ENCODE measurements around the gene BOC. TPM values are rescaled to one million over a fixed set of nuclear protein-coding genes. Genes with fewer than 3 reads are reported as not detected.

BOC gene
- total RNA-seq, 1 experiment from 2014 or later = 3.5 TPM

DNA sequence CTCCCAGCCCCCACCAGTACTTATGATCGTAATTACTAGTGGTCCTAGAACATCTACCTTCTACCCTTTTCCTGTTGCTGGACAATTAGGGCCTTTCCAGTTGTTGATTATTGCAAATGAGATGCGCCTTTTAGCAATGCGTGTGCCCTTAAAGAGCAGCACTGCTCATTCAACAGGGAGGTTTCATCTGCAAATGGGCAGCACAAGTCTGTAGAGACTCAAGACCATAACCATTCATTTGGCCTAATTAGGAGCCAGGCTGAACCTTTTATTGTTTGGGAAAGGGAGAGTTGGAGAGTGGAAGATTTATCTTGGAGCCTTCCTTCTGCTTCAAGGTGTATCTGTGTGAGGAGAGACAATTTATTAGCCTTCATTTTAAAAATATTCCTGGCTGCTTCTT, 42.3 kb downstream of the BOC start:
- Histone ChIP-seq H2BK15ac (ENCODE audit: low read depth, low read length) (no peak overlapping the region), H4K20me1 (ENCODE audit: control insufficient read depth, insufficient read depth, insufficient read length) (no peaks in the 10 kb centered on the region), H2AK5ac (ENCODE audit: insufficient read length, low read length) (no peak overlapping the region), H4K8ac (replicated peaks; ENCODE audit: insufficient read length, low read depth, low read length) (no peak overlapping the region), H2BK120ac (ENCODE audit: low read depth, low read length, poor library complexity, severe bottlenecking) (no peak overlapping the region), H3K27me3 (ENCODE audit: insufficient read depth, low read length) (no peaks in the 10 kb centered on the region), H2BK5ac (ENCODE audit: insufficient read length, low read length) (no peak overlapping the region), H2AFZ (ENCODE audit: low read length) (no peak overlapping the region), H3K23ac (ENCODE audit: insufficient read length, low read depth, low read length) (no peak overlapping the region), H3K4me2 (ENCODE audit: insufficient read depth, insufficient read length, low read length) (no peak overlapping the region), H3K14ac (ENCODE audit: insufficient read depth, low read length) (no peak overlapping the region), H3K56ac (ENCODE audit: insufficient read length, low read depth, low read length) (no peak overlapping the region), H2BK12ac (ENCODE audit: insufficient read length, low read depth, low read length) (no peak overlapping the region), H3T11ph (ENCODE audit: low read length) (no peak overlapping the region), H2BK20ac (ENCODE audit: low read depth, low read length, poor library complexity, severe bottlenecking) (no peak overlapping the region), H3K79me2 (ENCODE audit: insufficient read depth, low read length) (no peaks in the 10 kb centered on the region), H3K23me2 (ENCODE audit: insufficient read length, low read depth, low read length, poor library complexity, severe bottlenecking) (no peaks in the 10 kb centered on the region), H3K9me3 (ENCODE audit: control insufficient read depth, low read depth, low read length) (no peaks in the 10 kb centered on the region), H3K9ac (ENCODE audit: extremely low read depth, insufficient read length, low read length) (no peak overlapping the region), H3K4ac (ENCODE audit: low read depth, low read length) (no peak overlapping the region), H3K18ac (ENCODE audit: insufficient read length, low read depth, low read length) (no peak overlapping the region), H4K91ac (ENCODE audit: insufficient read length, low read depth, low read length) (no peak overlapping the region), H3K79me1 (ENCODE audit: insufficient read depth, low read depth, low read length, poor library complexity, severe bottlenecking) (no peaks in the 10 kb centered on the region), H3K4me1 (ENCODE audit: insufficient read depth, low read length) (no peaks in the 10 kb centered on the region; the same call in 1 of the 2 replicates), H4K5ac (ENCODE audit: insufficient read length, low read depth, low read length) (no peak overlapping the region), H3K27ac (ENCODE audit: insufficient read length, low read depth, low read length) (no peak overlapping the region)
- no CpG with 5 or more reads among the region's 3 CpGs for WGBS (ENCODE audit: extremely low coverage, insufficient read length, low lambda C conversion rate)
- Mint-ChIP-seq H3K36me3 (ENCODE audit: insufficient read depth in 1 of 3, low read depth in 3 of 3) (peaks cover 0 to 26% (median 4%) of the 10 kb centered on the region in 3 experiments; a peak in 4 of 7 replicates), H3K4me3 (no peak overlapping the region), H3K4me1 (peaks cover 20 to 33% of the 10 kb centered on the region in 2 experiments), H3K27me3 (ENCODE audit: low read depth) (no peaks in the 10 kb centered on the region), H3K9me3 (no peaks in the 10 kb centered on the region), H3K27ac (peak overlapping the region; percentile 0 to 28 (median 17); a peak in 3 of 7 replicates)
- TF ChIP-seq, protein P1, sequence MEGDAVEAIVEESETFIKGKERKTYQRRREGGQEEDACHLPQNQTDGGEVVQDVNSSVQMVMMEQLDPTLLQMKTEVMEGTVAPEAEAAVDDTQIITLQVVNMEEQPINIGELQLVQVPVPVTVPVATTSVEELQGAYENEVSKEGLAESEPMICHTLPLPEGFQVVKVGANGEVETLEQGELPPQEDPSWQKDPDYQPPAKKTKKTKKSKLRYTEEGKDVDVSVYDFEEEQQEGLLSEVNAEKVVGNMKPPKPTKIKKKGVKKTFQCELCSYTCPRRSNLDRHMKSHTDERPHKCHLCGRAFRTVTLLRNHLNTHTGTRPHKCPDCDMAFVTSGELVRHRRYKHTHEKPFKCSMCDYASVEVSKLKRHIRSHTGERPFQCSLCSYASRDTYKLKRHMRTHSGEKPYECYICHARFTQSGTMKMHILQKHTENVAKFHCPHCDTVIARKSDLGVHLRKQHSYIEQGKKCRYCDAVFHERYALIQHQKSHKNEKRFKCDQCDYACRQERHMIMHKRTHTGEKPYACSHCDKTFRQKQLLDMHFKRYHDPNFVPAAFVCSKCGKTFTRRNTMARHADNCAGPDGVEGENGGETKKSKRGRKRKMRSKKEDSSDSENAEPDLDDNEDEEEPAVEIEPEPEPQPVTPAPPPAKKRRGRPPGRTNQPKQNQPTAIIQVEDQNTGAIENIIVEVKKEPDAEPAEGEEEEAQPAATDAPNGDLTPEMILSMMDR (conservative IDR thresholded peaks at IDR 0.05) = no peak
- DNase-seq = no peak
